Uterus (tissue), 4 donors: Measurements from ENCODE around the gene ADSL. TPM values are rescaled to one million over a fixed set of nuclear protein-coding genes. Genes with fewer than 3 reads are reported as not detected.

ENCODE experiments used
- DNase-seq, 2 donors: peaks; one replicate each; pipeline ENCODE4 v3.0.0-alpha.2; 2019 to 2020
- H3K27ac ChIP-seq, 2 donors: fragments of 200-600 bp; sonication (generic); 1 replicate in 1 of 2; 2 replicates in 1 of 2; pipeline ENCODE4 v1.5.1; 2016 to 2018
- H3K27me3 ChIP-seq, 2 donors: fragments of 200-600 bp; sonication (generic); one replicate each; pipeline ENCODE4 v1.5.1; 2018 to 2019; ENCODE audit warnings: control low read depth in 1 of 2
- H3K36me3 ChIP-seq, 2 donors: fragments of 200-600 bp; sonication (generic); one replicate each; pipeline ENCODE4 v1.5.1; 2019; ENCODE audit warnings: control low read depth in 1 of 2
- H3K4me1 ChIP-seq, 2 donors: fragments of 200-600 bp; sonication (generic); one replicate each; pipeline ENCODE4 v1.5.1; 2018 to 2019; ENCODE audit warnings: control low read depth in 1 of 2
- H3K4me3 ChIP-seq, 2 donors: fragments of 200-600 bp; sonication (generic); 1 replicate in 1 of 2; 2 replicates in 1 of 2; pipeline ENCODE4 v1.5.1; 2018 to 2019; ENCODE audit warnings: mild to moderate bottlenecking in 1 of 2
- H3K9me3 ChIP-seq, 2 donors: fragments of 200-600 bp; sonication (generic); one replicate each; pipeline ENCODE4 v1.5.1; 2019; ENCODE audit warnings: control low read depth in 1 of 2
- CTCF ChIP-seq, 4 experiments: fragments of 200-600 bp in 2 of 4; fragments of 450-650 bp in 2 of 4; sonication (generic) in 2 of 4; IDR thresholded peaks; one replicate each; pipeline ENCODE4 v1.5.1; 2016 to 2019; ENCODE audit warnings: antibody characterized with exemption in 4 of 4, mild to moderate bottlenecking in 2 of 4, moderate library complexity in 1 of 4
- POLR2A ChIP-seq, 2 donors: fragments of 450-650 bp; IDR thresholded peaks; one replicate each; pipeline ENCODE4 v1.6.1; 2016; ENCODE audit warnings: antibody characterized with exemption in 2 of 2, mild to moderate bottlenecking in 1 of 2, moderate library complexity in 1 of 2
- intact Hi-C: fragments of 100-400 bp; cut with DNase I; formaldehyde crosslinking; loops from one replicate; pipeline ENCODE4 v1.15.1; 2023; ENCODE audit warnings: low total_unique reads
- total RNA-seq, 4 donors: library from RNA; depleted of rRNA in 3 of 4; stranded (reverse); fragments of >200 nt in 3 of 4; gene quantifications; one replicate each; pipeline versions ENCODE4 v1.1.0 to v1.2.4, GENCODE V29; 2014 to 2023
- donor health status: DM: yes; HTN: yes; CAD: no.

The ADSL gene
- total RNA-seq, 4 donors from 2014 or later, result 28.5 to 151 (median 79.5) TPM

- H3K4me1 ChIP-seq, result no peaks in the 10 kb centered on the region
- no peak for DNase-seq
- H3K9me3 ChIP-seq, result no peaks in the 10 kb centered on the region
- intact Hi-C loops, result no loop called here
- H3K36me3 ChIP-seq, result no peaks in the 10 kb centered on the region
- TF ChIP-seq POLR2A (IDR thresholded peaks at IDR 0.05) (no peak), CTCF (IDR thresholded peaks at IDR 0.05) (no peak)
- H3K27ac ChIP-seq, result no peak overlapping the region
- no peak overlapping the region for H3K4me3 ChIP-seq
- H3K27me3 ChIP-seq, result no peaks in the 10 kb centered on the region
Measured at GRCh38 chr22:40341604-40342003, 4.7 kb upstream of the ADSL start.

- Histone ChIP-seq H3K27me3 (no peaks in the 10 kb centered on the region), H3K4me1 (no peaks in the 10 kb centered on the region), H3K36me3 (no peaks in the 10 kb centered on the region), H3K27ac (no peak overlapping the region), H3K4me3 (no peak overlapping the region), H3K9me3 (no peaks in the 10 kb centered on the region)
- intact Hi-C loops, result no loop called here
- no peak for DNase-seq
- TF ChIP-seq CTCF (IDR thresholded peaks at IDR 0.05), result no peak
- TF ChIP-seq POLR2A (IDR thresholded peaks at IDR 0.05), result no peak
Measured at GRCh38 chr22:40342521-40342920, 3.8 kb upstream of the ADSL start.

GRCh38 chr22:40345271-40345670 lies 1.0 kb upstream of the ADSL start:
- no peaks in the 10 kb centered on the region for H3K9me3 ChIP-seq
- no peak for DNase-seq
- no peaks in the 10 kb centered on the region for H3K4me1 ChIP-seq
- no peaks in the 10 kb centered on the region for H3K36me3 ChIP-seq
- peak overlapping the region; percentile 84 for H3K27ac ChIP-seq
- TF ChIP-seq POLR2A (IDR thresholded peaks at IDR 0.05), result no peak
- TF ChIP-seq CTCF (IDR thresholded peaks at IDR 0.05), result no peak
- no peaks in the 10 kb centered on the region for H3K27me3 ChIP-seq
- peak overlapping the region in 1 of 2 donors; percentile 68 for H3K4me3 ChIP-seq
- intact Hi-C loops, result no loop called here

GRCh38 chr22:40345815-40346184 lies 500 bp upstream of the ADSL start:
- H3K27me3 ChIP-seq, result no peaks in the 10 kb centered on the region
- peak overlapping the region; percentile 84 for H3K27ac ChIP-seq
- no peaks in the 10 kb centered on the region for H3K4me1 ChIP-seq
- no peak for DNase-seq
- no peaks in the 10 kb centered on the region for H3K9me3 ChIP-seq
- peak overlapping the region; percentile 68 to 74 for H3K4me3 ChIP-seq
- intact Hi-C loops, result no loop called here
- H3K36me3 ChIP-seq, result no peaks in the 10 kb centered on the region
- TF ChIP-seq CTCF (IDR thresholded peaks at IDR 0.05) (no peak), POLR2A (IDR thresholded peaks at IDR 0.05) (no peak)

- Histone ChIP-seq H3K27me3 (no peaks in the 10 kb centered on the region), H3K4me1 (no peaks in the 10 kb centered on the region), H3K9me3 (no peaks in the 10 kb centered on the region), H3K36me3 (no peaks in the 10 kb centered on the region), H3K27ac (peak overlapping the region; percentile 84), H3K4me3 (peak overlapping the region; percentile 68 to 74)
- DNase-seq, result no peak
- TF ChIP-seq CTCF (IDR thresholded peaks at IDR 0.05) (no peak), POLR2A (IDR thresholded peaks at IDR 0.05) (no peak)
- intact Hi-C loops, result no loop called here
Measured at GRCh38 chr22:40347300-40347699, 1.0 kb downstream of the ADSL start.
